T-helper 1 cell treated with Interleukin-12 subunit alpha and Interleukin-12 subunit beta and Interleukin-4 antibody, amounts not matched to agents 30 ng/mL and 1 ng/mL, for 36 hours (primary cell): ENCODE measurements around the gene CD55. TPM values are rescaled to one million over a fixed set of nuclear protein-coding genes. Genes with fewer than 3 reads are reported as not detected.

Experiments
- intact Hi-C: fragments of 100-400 bp; cut with micrococcal nuclease; formaldehyde crosslinking; loops from one replicate; pipeline ENCODE4 v1.15.1; 2024
- total RNA-seq: library from RNA; stranded (reverse); gene quantifications from 2 replicates; pipeline ENCODE4 v1.2.3, GENCODE V29; 2022

Gene CD55
- total RNA-seq, 1 donor from 2014 or later: 142 TPM

DNA sequence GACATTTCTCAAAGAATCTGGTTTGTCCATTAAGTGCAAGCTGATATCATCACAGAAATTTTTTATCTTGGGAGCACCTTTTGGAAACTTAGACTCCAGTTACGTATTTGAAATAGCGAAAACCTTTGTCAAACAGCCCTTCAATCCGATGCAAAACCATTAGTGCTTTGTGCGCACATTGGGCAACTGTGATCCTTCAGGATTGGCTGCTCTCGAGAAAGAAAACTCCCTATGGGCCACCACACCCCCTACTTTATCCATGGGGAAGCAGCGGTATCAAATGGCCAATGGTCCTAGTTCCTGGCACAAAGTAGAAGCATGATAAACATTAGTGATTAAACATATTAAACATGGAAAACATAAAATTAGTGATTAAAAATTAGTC lies 16.0 kb upstream of the CD55 start:
- intact Hi-C loops: no loop called here

DNA sequence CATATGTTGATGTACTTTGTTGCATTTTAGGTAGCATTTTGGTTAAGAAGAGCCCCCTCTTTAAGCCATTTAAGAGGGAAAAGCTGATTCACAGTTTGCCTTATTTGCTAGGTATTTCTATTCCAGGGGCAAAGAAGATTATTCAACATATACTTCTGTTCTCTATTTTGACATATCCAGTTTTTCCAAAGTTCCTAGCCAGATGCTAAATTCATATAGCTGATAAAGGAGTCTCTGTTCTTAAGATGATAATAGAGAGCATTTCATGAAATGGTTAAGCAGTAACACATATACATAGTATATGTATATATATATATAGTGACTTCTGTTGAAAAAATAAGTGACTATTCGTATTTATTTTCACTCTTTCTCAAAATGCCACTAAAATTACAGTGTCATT lies 15.5 kb upstream of the CD55 start:
- intact Hi-C loops: no loop called here

DNA sequence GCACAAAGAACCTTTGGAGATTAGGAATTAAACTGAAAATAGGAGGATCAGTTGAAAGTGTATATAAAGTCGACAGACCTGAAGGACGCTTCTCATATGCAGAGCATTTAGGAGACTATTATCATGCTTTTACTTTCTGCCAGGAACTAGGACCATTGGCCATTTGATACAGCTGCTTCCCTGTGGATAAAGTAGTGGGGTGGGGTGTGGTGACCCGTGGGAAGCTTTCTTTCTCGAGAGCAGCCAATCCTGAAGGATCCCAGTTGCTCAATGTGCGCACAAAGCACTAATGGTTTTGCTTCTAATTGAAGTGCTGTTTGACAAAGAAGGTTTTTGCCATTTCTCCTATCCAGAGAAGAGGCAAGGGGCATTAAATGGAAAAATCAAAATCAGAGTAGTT lies 14.9 kb upstream of the CD55 start:
- intact Hi-C loops: no loop called here

DNA sequence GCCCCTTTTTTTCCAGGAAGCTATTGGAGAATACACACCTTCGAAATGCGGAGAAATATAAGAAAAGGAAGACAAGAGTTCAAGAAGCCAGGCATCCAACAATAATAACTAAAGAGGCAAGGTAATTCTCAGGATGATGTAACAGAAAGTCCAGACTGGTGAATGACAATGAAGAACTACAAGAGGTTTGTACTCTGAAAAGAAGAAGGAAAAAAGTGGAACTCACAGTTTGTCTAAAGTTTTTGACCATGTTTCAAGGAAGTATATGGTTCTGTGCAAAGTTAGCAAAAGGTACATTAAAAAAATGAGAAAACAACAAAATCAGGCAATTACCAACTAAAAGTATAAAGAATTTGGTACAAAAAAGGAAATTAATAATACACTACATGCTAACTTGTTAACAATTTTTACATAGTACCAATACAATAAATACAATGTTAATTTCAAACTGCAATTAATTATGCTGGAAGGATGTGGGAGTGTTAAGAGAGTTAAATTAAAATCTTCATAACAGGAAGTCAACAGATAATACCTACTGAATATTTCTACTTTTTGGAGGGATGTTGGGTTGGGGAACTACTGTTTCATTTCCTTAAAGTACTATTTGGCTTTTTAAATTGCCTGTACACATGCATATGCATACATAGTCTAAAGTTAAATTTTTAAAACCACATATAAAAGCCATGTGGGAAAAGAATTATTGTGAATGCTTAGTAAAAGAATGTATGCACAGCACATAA lies 12.9 kb upstream of the CD55 start:
- intact Hi-C loops: no loop called here

DNA sequence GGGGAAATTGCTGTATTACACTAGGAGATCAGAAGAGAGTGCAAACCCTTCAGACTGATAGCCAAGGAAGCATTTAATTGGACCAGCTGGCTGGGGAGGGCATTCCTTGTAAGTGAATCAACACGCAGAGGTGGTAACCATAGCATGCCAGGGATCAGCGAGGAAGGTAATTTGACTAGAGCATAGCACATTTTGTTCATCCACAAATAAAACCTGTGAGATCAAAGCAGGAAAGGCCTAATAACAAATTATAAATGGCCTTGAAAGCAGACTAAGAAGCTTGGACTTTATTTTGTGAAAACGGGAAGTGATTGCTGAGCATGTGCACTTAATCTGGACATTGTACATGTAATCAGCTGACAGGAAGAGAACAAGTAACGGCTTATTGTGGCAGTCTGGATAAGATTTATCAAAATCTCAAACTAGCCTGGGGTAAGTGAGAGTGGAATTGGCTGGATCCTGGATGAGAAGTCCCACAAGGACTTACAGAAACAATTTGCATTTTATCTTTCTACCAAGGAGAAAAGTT lies 11.7 kb upstream of the CD55 start:
- intact Hi-C loops: no loop called here

DNA sequence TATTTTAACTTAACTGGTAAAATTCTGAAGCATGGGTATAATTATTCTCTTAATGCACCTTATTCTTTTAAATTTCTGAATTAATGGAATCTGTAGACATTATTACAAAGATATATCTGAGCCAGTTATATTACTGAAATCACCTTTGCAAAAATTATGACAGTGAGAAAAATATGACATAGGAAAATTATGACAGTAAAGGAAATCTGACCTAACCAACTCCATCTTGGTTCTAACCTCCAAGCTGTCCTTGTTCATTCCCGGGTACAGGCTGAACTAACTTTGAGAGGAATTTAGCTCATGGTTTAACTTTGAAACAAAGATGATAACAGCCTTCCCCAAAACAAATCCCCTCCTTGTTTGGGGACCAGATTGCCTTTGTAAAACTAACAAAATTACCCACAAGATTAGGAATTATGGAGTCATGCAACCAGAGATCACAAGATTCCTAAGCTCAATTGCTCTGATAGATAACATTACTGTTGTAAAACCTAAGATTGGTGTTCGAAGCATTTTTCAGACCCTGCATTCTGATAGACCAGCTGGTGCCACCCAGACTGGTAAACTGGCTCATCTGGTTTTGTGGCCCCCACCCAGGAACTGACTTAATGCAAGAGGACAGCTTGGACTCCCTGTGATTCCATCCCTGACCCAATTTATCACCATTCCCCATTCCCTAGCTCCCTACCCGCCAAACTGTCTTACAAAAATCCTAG lies 9.4 kb upstream of the CD55 start:
- intact Hi-C loops: no loop called here

DNA sequence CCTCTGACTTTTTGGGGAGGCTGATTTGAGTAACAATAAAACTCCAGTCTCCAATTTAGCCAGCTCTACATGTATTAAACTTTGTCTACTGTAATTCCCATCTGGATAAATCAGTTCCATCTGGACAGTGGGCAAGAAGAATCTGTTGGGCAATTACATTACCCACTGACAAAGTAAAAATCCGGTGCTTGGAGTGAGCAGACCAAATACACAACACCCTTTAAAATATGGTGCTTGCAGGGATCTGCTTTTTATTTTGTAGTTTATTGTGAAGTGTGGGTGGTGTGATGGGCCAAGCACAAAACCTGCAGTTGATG lies 8.9 kb upstream of the CD55 start:
- intact Hi-C loops: no loop called here

DNA sequence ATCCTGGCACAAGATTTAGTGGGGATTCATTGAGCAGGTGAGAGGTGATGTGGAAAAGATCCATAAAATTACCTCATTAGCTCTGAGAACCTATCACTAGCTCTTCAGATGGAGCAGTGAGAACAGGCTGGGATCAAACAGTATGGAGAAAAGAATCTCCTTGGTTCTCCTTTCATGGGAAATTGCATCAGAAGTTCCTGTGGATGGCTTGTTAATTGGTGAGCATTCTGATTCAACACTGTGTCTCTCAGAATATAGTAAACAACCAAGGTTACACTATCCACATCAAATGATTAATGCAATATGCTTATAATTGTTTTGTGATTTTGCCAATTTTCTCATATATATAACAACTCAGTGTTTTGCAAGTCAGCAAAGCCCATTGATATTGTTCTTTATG lies 8.3 kb upstream of the CD55 start:
- intact Hi-C loops: no loop called here

DNA sequence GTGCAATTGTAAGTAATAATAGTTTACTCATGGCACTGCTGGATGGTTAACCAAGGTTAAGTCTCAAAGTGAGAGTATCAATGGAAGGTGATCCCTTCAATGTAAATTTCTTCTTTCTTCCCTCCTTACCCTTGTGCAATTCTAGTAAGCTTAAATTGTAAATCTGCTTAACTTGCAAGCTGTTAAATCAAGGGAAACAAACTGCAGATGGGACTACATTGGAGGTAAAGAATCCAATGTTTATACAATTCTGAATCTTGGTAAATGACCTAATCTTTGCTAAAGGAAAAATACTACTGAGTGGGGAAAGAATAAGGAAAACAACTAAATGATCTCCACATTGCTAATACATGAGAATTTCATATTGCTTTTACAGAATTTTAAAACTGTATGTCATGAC lies 6.7 kb upstream of the CD55 start:
- intact Hi-C loops: no loop called here

DNA sequence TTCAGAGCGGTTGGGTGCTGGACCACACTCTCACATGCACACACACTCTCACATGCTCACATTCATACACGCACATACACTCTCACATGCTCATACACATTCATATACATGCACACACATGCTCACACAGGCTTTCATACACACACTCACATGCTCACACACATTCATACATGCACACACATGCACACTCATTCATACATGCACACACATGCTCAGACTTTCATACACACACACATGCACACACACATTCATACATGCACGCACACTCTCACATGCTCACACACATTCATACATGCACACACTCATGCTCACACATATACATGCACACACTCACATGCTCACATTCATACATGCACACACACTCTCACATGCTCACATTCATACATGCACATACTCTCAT lies 6.0 kb upstream of the CD55 start:
- intact Hi-C loops: no loop called here

DNA sequence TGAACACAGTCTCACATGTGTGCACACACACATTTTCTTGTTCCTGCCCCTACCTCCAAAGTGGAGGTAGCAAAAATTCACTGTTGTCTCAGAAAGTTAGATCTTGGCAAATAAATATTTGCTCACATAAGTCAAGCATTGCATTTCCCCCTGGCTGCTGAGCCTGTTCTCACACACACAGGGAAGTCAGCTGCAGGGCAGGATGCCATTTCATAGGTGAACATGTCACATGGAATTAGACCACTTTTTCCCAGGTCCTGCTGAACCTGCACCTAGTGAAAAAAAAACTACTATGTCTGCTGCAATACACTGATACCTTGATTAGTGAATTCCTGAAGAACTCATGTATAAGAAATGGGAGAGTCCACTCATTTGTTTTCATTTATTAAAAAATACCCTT lies 5.3 kb upstream of the CD55 start:
- intact Hi-C loops: no loop called here

DNA sequence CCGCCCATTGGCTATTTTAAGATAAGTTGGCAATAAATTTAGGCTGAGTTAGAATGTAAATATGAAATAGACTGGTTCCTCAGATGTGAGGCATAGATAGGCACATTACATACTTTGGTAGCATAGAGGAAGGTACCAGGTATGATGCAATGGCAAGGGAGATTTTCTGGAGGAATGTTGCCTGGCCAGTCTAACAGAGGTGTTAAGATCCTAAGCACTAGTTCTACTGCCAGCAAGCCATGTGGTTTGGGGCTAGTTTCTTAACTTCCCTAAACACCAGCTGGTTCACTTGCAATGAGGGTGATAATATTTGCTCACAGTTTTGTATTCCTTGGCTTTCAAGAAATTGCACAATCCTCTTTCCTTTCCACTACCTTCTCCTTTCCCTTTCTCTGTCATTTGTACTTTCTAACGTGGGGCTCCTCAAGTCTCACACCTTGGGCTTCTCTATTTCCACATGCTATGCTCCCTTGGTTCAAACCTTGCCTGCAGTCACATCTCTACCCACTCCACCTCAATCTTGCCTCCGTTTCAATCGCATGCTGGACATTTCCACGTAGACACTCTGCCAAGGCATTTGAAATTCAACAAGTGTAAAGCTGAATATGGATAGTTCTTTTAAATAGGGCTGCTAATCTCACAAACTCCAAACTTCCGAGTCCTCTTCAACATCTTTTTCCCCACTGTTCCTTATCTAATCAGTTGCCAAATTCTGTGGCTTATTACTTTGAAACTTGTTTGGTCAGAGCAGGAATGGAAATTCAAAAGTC lies 4.7 kb upstream of the CD55 start:
- intact Hi-C loops: no loop called here

DNA sequence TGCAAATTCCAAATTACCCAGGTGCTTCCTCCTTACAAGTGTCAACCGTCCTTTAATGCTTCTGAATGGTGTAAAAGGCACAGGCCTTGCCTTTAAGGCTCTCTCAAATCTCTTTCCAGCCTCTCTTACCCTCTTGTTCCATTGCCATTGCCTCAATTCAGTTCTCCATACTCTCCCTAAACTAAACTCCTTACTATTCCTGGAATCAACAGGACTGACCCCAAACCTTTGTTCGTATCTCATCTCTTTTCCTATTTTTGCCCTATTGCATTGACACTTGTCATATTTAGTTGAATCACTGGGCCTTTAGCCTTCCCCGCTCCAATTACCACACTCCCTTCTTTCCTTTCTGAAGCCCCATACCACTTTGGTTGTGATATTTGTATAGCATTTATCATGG lies 3.9 kb upstream of the CD55 start:
- intact Hi-C loops: no loop called here

DNA sequence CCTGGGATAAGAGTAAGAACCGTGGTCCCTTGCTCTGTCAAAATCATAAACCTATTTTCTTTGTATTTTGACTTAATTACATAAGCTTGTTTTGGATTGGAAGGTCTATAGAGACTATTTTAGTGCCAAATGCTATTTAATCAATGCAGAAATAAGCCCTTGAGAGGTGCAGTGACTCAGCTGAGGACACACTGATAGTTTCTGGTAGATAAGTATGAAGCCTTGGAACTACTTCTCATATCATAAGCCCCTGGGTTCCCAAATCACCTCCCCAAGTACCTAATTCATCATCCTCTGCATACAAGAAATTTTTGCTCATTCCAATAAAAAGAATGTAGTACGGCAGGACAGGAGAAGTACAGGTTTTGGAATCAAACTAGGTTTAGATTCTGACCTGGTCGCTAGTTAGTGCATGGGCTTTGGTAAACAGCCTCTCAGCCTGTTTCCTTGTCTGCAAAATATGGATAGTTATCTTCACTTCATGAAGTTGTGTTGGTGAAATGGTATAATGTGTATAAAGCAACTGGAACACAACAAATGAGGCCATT lies 3.3 kb upstream of the CD55 start:
- intact Hi-C loops: no loop called here

DNA sequence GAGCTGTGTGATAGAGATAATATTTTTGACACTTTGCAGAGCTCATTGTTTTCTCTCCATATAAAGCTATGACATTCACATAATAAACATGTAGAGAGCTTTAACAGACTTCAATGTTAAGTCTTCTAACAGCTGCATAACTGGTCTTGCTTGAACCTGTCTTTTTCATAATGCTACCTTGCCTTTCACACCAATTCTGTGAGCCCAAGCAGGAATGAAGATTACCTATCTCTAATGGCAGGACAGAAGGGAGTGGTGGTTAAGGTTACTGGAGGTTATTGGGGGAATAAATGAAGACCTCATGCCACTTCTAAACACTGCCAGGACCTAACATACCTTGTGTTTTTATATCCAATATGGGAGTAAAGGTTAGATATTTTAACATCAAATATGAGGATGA lies 2.3 kb upstream of the CD55 start:
- intact Hi-C loops: no loop called here

DNA sequence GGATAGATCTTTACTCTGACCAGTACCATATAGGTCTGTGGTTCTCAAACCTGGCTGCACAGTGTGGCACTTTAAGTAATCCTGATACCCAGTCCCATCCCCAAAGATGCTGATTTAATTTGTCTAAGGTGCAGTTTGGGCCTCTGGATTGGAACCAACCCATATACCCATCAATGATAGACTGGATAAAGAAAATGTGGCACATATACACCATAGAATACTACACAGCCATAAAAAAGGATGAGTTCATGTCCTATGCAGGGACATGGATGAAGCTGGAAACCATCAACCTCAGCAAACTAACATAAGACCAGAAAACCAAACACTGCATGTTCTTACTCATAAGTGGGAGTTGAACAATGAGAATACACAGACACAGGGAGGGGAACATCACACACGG lies 1.4 kb upstream of the CD55 start:
- intact Hi-C loops: loop anchor here (1.0 to 10.0 kb wide), 9 partner anchors 398 to 1688 kb away; partner anchors contain the start of genes ELK4, FCMR and RAB29

DNA sequence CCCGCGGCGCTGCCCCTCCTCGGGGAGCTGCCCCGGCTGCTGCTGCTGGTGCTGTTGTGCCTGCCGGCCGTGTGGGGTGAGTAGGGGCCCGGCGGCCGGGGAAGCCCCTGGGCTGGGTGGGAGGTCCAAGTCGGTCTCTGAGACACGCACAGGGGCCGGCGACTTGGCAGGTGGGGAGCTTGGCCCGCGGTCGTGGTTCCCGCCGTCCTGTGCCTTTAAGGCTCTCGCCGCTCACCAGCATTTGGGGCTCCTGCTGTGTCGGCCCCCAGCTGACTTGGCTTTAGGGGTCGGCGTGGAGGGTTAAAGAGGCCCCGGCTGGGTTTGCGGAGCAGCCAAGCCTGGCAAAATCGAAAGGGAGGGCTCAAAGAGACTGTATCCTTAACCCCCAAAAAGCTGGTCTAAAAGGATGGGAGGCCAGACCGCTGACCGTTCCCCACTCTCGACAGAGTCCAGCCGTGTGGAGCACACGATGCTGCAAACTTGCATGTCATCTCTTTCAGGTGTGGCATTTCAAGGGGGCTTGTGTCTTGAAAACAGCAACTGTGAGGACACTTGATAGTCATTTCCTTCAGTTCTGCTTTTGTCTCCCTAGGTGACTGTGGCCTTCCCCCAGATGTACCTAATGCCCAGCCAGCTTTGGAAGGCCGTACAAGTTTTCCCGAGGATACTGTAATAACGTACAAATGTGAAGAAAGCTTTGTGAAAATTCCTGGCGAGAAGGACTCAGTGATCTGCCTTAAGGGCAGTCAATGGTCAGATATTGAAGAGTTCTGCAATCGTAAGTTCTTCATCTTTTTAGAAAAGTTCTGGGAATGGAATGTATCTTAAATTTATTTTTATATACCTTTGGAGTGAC lies 540 bp downstream of the CD55 start:
- intact Hi-C loops: loop anchor here (1.0 to 10.0 kb wide), 17 partner anchors 14 to 1690 kb away; partner anchors contain the start of genes EIF2D, ELK4, FCMR and PFKFB2

DNA sequence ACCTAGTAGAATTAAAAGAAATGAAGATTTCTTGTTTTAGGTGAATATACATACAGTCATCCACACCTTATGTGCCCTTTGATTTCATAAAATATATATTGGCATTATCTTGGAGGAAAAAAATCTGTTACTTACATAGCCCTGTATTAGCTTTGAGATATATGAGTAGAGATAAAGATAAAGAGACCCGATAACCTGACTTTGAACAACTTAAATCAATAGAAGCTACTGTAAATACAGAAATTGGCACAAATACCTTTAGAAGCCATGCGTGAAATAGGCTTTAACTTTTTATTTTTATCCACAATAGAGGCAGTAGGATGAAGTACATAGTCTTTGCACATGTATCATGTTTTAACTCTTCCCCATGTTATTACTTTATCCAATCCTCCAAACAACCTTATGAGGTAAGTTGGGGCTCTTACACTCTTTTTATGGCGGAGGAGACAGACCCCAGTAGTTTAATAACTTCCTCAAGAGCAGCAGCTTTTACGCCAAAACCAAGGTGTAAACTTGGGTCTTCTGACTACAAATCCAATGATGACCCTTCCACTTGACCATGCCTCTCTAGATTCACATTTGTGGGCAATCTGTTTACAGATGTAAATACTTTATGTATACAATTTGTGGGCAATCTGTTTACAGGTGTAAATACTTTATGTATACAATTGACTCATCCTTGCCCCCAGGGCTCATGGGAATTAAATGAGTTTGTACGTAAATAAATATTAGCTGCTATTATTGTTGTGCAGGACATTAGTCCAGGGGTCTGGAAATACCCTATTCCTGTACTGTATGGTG lies 2.1 kb downstream of the CD55 start:
- intact Hi-C loops: loop anchor here (5.0 to 10.0 kb wide), 7 partner anchors 401 to 1691 kb away; partner anchors contain the start of genes ELK4, FCMR and RAB29

DNA sequence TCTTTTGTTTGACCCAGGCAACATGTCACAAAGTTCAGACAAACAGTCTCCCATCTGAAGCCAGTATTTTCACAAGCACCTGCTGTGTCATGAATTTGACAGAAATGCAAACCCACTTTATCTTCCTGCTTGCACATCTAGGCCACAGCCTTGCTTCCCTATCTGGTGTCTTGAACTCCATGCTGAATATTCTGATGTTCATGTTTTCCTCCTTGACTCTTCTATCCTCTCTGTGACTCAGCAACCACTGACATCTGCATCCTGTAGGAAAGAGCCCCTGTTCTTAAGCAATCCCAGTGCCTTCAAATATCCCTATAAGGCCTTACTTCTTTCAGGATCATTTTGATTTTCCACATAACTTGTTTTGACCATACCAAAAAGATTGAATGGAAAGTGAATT lies 6.5 kb downstream of the CD55 start:
- intact Hi-C loops: loop anchor here (10.0 kb wide), 3 partner anchors 537 to 1553 kb away; partner anchors contain the start of gene RAB29
